Neural cell (in vitro differentiated cells): Measurements from ENCODE around the gene CHST8. TPM values are rescaled to one million over a fixed set of nuclear protein-coding genes. Genes with fewer than 3 reads are reported as not detected.

Source experiments
- H2AFZ ChIP-seq: fragments of 200-600, 300-800 bp; sonication (generic), shearing (Covaris generic); 2 replicates; pipeline ENCODE4 v1.6.0; 2014; ENCODE audit warnings: low read depth, mild to moderate bottlenecking, antibody characterized with exemption, low read length, moderate library complexity
- H3F3A ChIP-seq: fragments of 200-600 bp; shearing (Covaris generic); 2 replicates; pipeline ENCODE4 v1.6.1; 2016; ENCODE audit warnings: mild to moderate bottlenecking, moderate library complexity, mixed read lengths, antibody characterized with exemption, low read length; ENCODE audit not compliant: insufficient read depth, poor library complexity, severe bottlenecking
- H3K27ac ChIP-seq: fragments of 200-600, 300-800 bp; sonication (generic), shearing (Covaris generic); 2 replicates; pipeline ENCODE4 v1.5.1; 2014; ENCODE audit warnings: mild to moderate bottlenecking, low read length, moderate library complexity
- H3K27me3 ChIP-seq: fragments of 300-800, 200-600 bp; sonication (generic), shearing (Covaris generic); 2 replicates; pipeline ENCODE4 v1.6.0; 2014; ENCODE audit warnings: mild to moderate bottlenecking, low read depth, low read length, moderate library complexity; ENCODE audit not compliant: insufficient read depth
- H3K36me3 ChIP-seq: fragments of 300-800, 200-600 bp; sonication (generic), shearing (Covaris generic); 2 replicates; pipeline ENCODE4 v1.5.1; 2014; ENCODE audit warnings: mild to moderate bottlenecking, antibody characterized with exemption, low read length, moderate library complexity; ENCODE audit not compliant: insufficient read depth
- H3K4me2 ChIP-seq: fragments of 300-800, 200-600 bp; sonication (generic), shearing (Covaris generic); 2 replicates; pipeline ENCODE4 v1.6.0; 2014; ENCODE audit warnings: mild to moderate bottlenecking, low read length
- H3K4me3 ChIP-seq: fragments of 300-800, 200-600 bp; sonication (generic), shearing (Covaris generic); 2 replicates; pipeline ENCODE4 v1.5.1; 2014; ENCODE audit warnings: mild to moderate bottlenecking, low read length, moderate library complexity
- H3K79me2 ChIP-seq: fragments of 200-600 bp; shearing (Covaris generic); replicated peaks from 2 replicates; pipeline ENCODE4 v1.6.0; 2014; ENCODE audit warnings: mild to moderate bottlenecking, low read length, moderate library complexity; ENCODE audit not compliant: insufficient read depth
- H3K9ac ChIP-seq: fragments of 300-800, 200-600 bp; sonication (generic), shearing (Covaris generic); 2 replicates; pipeline ENCODE4 v1.6.1; 2016; ENCODE audit warnings: mild to moderate bottlenecking, low read length, mixed read lengths
- H3K9me2 ChIP-seq: fragments of 200-600 bp; shearing (Covaris generic); 2 replicates; pipeline ENCODE4 v1.6.1; 2016; ENCODE audit warnings: mild to moderate bottlenecking, low read length, mixed read lengths; ENCODE audit not compliant: insufficient read depth
- H3K9me3 ChIP-seq: fragments of 200-600, 300-800 bp; sonication (generic), shearing (Covaris generic); 2 replicates; pipeline ENCODE4 v1.6.1; 2016; ENCODE audit warnings: mild to moderate bottlenecking, mixed run types, low read length, moderate library complexity, mixed read lengths
- H4K20me1 ChIP-seq: fragments of 200-600 bp; shearing (Covaris generic); 2 replicates; pipeline ENCODE4 v1.6.1; 2016; ENCODE audit warnings: mild to moderate bottlenecking, mixed run types; ENCODE audit not compliant: insufficient read depth
- CTCF ChIP-seq: fragments of 450-650 bp; IDR thresholded peaks from 2 replicates; pipeline ENCODE4 v1.5.1; 2014; ENCODE audit warnings: antibody characterized with exemption, mild to moderate bottlenecking, moderate library complexity; ENCODE audit not compliant: poor library complexity, severe bottlenecking
- EP300 ChIP-seq: fragments of 450-650 bp; conservative IDR thresholded peaks from 2 replicates; pipeline ENCODE4 v1.6.1; 2014; ENCODE audit warnings: antibody characterized with exemption, mild to moderate bottlenecking, moderate library complexity; ENCODE audit not compliant: poor library complexity, severe bottlenecking
- EZH2 ChIP-seq: fragments of 200-600, 300-800 bp; shearing (Covaris generic), sonication (generic); IDR thresholded peaks from 2 replicates; pipeline ENCODE4 v1.6.1; 2014; ENCODE audit warnings: antibody characterized with exemption, low read length, borderline replicate concordance, mild to moderate bottlenecking; ENCODE audit not compliant: insufficient read depth, poor library complexity, severe bottlenecking
- MXI1 ChIP-seq: fragments of 450-650 bp; conservative IDR thresholded peaks from 2 replicates; pipeline ENCODE4 v1.6.1; 2014; ENCODE audit warnings: antibody characterized with exemption, mild to moderate bottlenecking; ENCODE audit not compliant: poor library complexity, severe bottlenecking
- POLR2AphosphoS5 ChIP-seq: IDR thresholded peaks from 2 replicates; pipeline ENCODE4 v1.6.1; 2012
- RAD21 ChIP-seq: fragments of 450-650 bp; conservative IDR thresholded peaks from 2 replicates; pipeline ENCODE4 v1.6.1; 2014; ENCODE audit warnings: antibody characterized with exemption, mild to moderate bottlenecking, moderate library complexity
- REST ChIP-seq: IDR thresholded peaks from 2 replicates; pipeline ENCODE4 v1.6.1; 2012; ENCODE audit warnings: borderline replicate concordance
- SMC3 ChIP-seq: fragments of 450-650 bp; conservative IDR thresholded peaks from 2 replicates; pipeline ENCODE4 v1.6.1; 2014; ENCODE audit warnings: antibody characterized with exemption, mild to moderate bottlenecking, moderate library complexity; ENCODE audit not compliant: poor library complexity
- TAF1 ChIP-seq: IDR thresholded peaks from 2 replicates; pipeline ENCODE4 v1.6.1; 2012; ENCODE audit warnings: low read depth
- polyA plus RNA-seq: library from polyadenylated mRNA; depleted of rRNA; stranded (reverse); fragments of >200 nt; gene quantifications from 2 replicates; pipeline ENCODE4 v1.2.3, GENCODE V29; 2014

Gene CHST8
- polyA plus RNA-seq, 1 donor from 2014 or later = 7.1 TPM

GRCh38 chr19:33811736-33812387 is 190.1 kb downstream of the CHST8 start:
- Histone ChIP-seq H3K9ac (no peak overlapping the region), H3K79me2 (no peaks in the 10 kb centered on the region), H3K27me3 (no peaks in the 10 kb centered on the region), H3K36me3 (no peaks in the 10 kb centered on the region), H3K4me3 (no peak overlapping the region), H3K27ac (no peak overlapping the region), H2AFZ (no peak overlapping the region), H4K20me1 (no peaks in the 10 kb centered on the region), H3K9me3 (no peaks in the 10 kb centered on the region), H3F3A (no peaks in the 10 kb centered on the region), H3K9me2 (no peaks in the 10 kb centered on the region), H3K4me2 (no peak overlapping the region)
- TF ChIP-seq CTCF (no peak), SMC3 (no peak), EP300 (no peak), POLR2AphosphoS5 (no peak), MXI1 (no peak), RAD21 (no peak), TAF1 (no peak), EZH2 (no peak), REST (no peak)

GRCh38 chr19:33812388-33813330 is 190.9 kb downstream of the CHST8 start:
- no peak overlapping the region for H3K9ac ChIP-seq
- H4K20me1 ChIP-seq = no peaks in the 10 kb centered on the region
- H3K9me3 ChIP-seq = no peaks in the 10 kb centered on the region
- no peak overlapping the region for H3K4me2 ChIP-seq
- no peak overlapping the region for H3K4me3 ChIP-seq
- H3K27ac ChIP-seq = no peak overlapping the region
- no peaks in the 10 kb centered on the region for H3F3A ChIP-seq
- no peak overlapping the region for H2AFZ ChIP-seq
- no peaks in the 10 kb centered on the region for H3K79me2 ChIP-seq
- TF ChIP-seq POLR2AphosphoS5 (no peak), MXI1 (no peak), TAF1 (no peak), EZH2 (no peak), RAD21 (no peak), CTCF (no peak), EP300 (no peak), REST (no peak), SMC3 (no peak)
- H3K9me2 ChIP-seq = no peaks in the 10 kb centered on the region
- H3K27me3 ChIP-seq = no peaks in the 10 kb centered on the region
- no peaks in the 10 kb centered on the region for H3K36me3 ChIP-seq
